ENCODE results near the gene LMO2. TPM values are rescaled to one million over a fixed set of nuclear protein-coding genes. Genes with fewer than 3 reads are reported as not detected.

LMO2 gene
- total RNA-seq, 1 donor from 2014 or later = 3.9 TPM

GRCh38 chr11:33928564-33928963, 36.7 kb upstream of the LMO2 start:
- no peak overlapping the region for H3K27ac Mint-ChIP-seq
- peaks cover 9% of the 10 kb centered on the region for H3K27me3 Mint-ChIP-seq (ENCODE audit: low read depth)
- DNase-seq (ENCODE audit: low spot score in 2 of 2, unreplicated experiment in 2 of 2) = no peak
- peaks cover 14% of the 10 kb centered on the region for H3K4me1 Mint-ChIP-seq
- no peak overlapping the region for H3K4me3 Mint-ChIP-seq
- TF ChIP-seq, protein P1, sequence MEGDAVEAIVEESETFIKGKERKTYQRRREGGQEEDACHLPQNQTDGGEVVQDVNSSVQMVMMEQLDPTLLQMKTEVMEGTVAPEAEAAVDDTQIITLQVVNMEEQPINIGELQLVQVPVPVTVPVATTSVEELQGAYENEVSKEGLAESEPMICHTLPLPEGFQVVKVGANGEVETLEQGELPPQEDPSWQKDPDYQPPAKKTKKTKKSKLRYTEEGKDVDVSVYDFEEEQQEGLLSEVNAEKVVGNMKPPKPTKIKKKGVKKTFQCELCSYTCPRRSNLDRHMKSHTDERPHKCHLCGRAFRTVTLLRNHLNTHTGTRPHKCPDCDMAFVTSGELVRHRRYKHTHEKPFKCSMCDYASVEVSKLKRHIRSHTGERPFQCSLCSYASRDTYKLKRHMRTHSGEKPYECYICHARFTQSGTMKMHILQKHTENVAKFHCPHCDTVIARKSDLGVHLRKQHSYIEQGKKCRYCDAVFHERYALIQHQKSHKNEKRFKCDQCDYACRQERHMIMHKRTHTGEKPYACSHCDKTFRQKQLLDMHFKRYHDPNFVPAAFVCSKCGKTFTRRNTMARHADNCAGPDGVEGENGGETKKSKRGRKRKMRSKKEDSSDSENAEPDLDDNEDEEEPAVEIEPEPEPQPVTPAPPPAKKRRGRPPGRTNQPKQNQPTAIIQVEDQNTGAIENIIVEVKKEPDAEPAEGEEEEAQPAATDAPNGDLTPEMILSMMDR (IDR thresholded peaks at IDR 0.05; ENCODE audit: unreplicated experiment) = no peak
- no peaks in the 10 kb centered on the region for H3K36me3 Mint-ChIP-seq
- peaks cover 10% of the 10 kb centered on the region for H3K9me3 Mint-ChIP-seq

DNA sequence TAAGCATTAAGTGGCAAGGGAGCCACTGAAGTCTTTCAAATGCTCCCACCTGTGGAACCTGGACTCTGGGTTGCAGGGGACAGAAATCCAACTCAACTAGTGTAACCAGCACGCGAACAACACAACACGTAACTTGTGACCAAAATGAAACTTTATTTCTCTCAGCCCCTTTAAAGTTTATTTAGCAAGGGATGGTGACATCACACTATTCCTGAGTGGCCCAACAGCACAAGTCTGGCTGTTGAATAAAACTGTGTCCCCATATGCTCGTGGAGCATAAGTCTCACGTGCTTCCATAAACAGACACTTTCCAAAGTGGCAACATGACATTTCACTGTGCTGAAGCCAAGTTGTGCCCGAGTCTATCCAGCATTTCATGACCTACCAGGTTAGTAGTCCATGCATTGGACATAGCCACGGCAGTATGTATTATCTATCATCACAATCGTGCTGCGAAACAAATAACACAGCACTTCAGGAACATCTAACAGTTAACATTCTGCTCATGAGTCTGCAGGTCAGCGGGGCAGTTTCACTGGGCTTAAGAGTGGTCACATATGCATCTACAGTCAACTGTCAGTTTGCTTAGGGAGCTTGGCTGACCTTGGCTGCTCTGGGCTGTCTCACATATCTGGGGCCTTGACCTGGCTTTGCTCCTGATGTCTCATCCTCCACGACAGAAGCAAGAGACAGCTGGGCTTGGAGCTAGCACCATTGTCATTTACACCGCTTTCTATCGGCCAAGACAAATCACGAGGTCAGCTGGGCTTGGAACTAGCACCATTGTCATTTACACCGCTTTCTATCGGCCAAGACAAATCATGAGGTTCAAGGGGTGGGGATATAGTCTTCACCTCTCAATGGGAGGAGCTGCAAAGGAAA, 35.0 kb upstream of the LMO2 start:
- TF ChIP-seq, protein P1 (IDR thresholded peaks at IDR 0.05; ENCODE audit: unreplicated experiment) = no peak
- H3K27me3 Mint-ChIP-seq (ENCODE audit: low read depth) = peaks cover 20% of the 10 kb centered on the region
- DNase-seq (ENCODE audit: low spot score in 2 of 2, unreplicated experiment in 2 of 2) = no peak
- H3K9me3 Mint-ChIP-seq = peaks cover 2% of the 10 kb centered on the region
- H3K27ac Mint-ChIP-seq = no peak overlapping the region
- H3K4me3 Mint-ChIP-seq = no peak overlapping the region
- no peaks in the 10 kb centered on the region for H3K36me3 Mint-ChIP-seq
- H3K4me1 Mint-ChIP-seq = peaks cover 14% of the 10 kb centered on the region

DNA sequence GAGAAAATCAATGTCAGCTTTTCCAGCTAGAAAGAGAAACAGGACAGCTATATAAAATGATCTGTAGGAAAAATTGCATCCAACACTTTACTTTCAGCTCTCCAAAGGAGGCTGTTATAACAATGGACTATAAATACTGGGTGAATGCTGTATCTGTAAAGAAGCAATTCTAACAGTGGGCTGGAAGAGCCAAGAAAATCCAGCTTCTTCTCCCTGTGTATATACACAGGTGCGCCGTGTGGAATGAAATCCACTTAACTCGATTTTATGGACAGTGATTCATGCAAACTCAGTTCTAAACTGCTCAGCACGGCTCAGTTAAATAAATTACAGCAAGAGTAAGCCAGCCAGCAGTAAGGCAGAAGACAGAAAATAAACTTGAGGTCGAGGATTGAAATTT, 32.5 kb upstream of the LMO2 start:
- DNase-seq (ENCODE audit: low spot score in 2 of 2, unreplicated experiment in 2 of 2) = no peak
- Mint-ChIP-seq H3K27me3 (ENCODE audit: low read depth) (peaks cover 20% of the 10 kb centered on the region), H3K27ac (no peak overlapping the region), H3K4me3 (no peak overlapping the region), H3K36me3 (no peaks in the 10 kb centered on the region), H3K9me3 (no peaks in the 10 kb centered on the region), H3K4me1 (no peaks in the 10 kb centered on the region)
- TF ChIP-seq, protein P1 (IDR thresholded peaks at IDR 0.05; ENCODE audit: unreplicated experiment) = no peak

GRCh38 chr11:33923626-33924025, 31.8 kb upstream of the LMO2 start:
- Mint-ChIP-seq H3K27ac (no peak overlapping the region), H3K27me3 (ENCODE audit: low read depth) (peaks cover 20% of the 10 kb centered on the region), H3K4me3 (no peak overlapping the region), H3K9me3 (no peaks in the 10 kb centered on the region), H3K36me3 (no peaks in the 10 kb centered on the region), H3K4me1 (no peaks in the 10 kb centered on the region)
- no peak for DNase-seq (ENCODE audit: low spot score in 2 of 2, unreplicated experiment in 2 of 2)
- TF ChIP-seq, protein P1 (IDR thresholded peaks at IDR 0.05; ENCODE audit: unreplicated experiment) = no peak

DNA sequence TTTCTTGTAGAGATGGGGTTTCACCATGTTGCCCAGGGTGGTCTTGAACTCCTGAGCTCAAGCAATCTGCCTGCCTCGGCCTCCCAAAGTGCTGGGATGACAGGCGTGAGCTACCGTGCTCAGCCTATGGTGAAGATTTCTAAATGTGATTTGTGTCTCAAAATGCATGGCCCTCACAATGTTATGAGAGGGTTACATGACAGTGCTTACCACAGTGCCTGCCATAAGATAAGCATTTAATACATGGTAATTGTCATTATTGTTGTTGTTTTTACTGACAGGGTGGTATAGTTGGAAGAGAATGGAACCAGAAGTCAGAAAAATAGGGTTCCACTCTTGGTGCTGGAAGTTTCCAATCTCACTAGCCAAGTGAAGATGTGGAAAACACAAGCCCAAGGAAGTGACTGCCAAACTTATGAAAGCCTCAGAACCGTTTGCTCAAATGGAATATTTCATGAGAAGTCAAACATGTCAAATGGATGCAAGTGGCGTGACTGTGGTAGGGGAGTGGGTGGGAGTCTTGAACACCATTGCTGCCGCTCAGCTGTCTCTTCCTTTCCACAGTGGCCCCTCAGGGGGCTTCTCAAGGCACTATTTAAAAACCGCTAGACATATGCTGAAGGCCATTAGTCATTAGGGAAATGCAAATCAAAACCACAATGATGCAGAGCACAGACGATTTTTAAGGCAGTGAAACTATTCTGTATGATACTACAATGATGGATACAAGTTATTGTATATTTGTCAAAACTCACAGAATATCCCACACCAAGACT, 29.1 kb upstream of the LMO2 start:
- Mint-ChIP-seq H3K9me3 (peaks cover 4% of the 10 kb centered on the region), H3K4me1 (no peaks in the 10 kb centered on the region), H3K36me3 (peaks cover 2% of the 10 kb centered on the region), H3K27ac (no peak overlapping the region), H3K4me3 (no peak overlapping the region), H3K27me3 (ENCODE audit: low read depth) (peaks cover 21% of the 10 kb centered on the region)
- no peak for DNase-seq (ENCODE audit: low spot score in 2 of 2, unreplicated experiment in 2 of 2)
- TF ChIP-seq, protein P1 (IDR thresholded peaks at IDR 0.05; ENCODE audit: unreplicated experiment) = no peak

Data from mesothelial cell of epicardium (in vitro differentiated cells).